HepG2 (cell line): ENCODE results near the gene YWHAB. TPM values are rescaled to one million over a fixed set of nuclear protein-coding genes. Genes with fewer than 3 reads are reported as not detected.

Experiments used
- AFF4 ChIP-seq: sonication (generic); formaldehyde crosslinking; IDR thresholded peaks from 2 replicates; pipeline ENCODE4 v1.4.0; 2020; ENCODE audit warnings: missing genetic modification reagents
- ARID3A ChIP-seq: IDR thresholded peaks from 2 replicates; pipeline ENCODE4 v1.6.1; 2012; ENCODE audit warnings: low read depth, low read length, improper control_type of control experiment
- BRF2 ChIP-seq: sonication (generic); formaldehyde crosslinking; IDR thresholded peaks from 2 replicates; pipeline ENCODE4 v1.8.1; 2022; ENCODE audit warnings: mild to moderate bottlenecking, missing genetic modification reagents
- DPF2 ChIP-seq: sonication (generic); formaldehyde crosslinking; IDR thresholded peaks from 2 replicates; pipeline ENCODE4 v1.4.0; 2020; ENCODE audit warnings: mild to moderate bottlenecking, low read depth, missing genetic modification reagents, borderline replicate concordance
- EED ChIP-seq: sonication (generic); formaldehyde crosslinking; IDR thresholded peaks from 2 replicates; pipeline ENCODE4 v1.5.0; 2020; ENCODE audit warnings: mild to moderate bottlenecking, missing genetic modification reagents
- EZH2 ChIP-seq: conservative IDR thresholded peaks from 2 replicates; pipeline ENCODE4 v1.6.1; 2012; ENCODE audit warnings: mild to moderate bottlenecking, low read depth, low read length, moderate library complexity
- FOXK1 ChIP-seq: sonication (generic); formaldehyde crosslinking; IDR thresholded peaks from 2 replicates; pipeline ENCODE4 v1.4.0; 2020; ENCODE audit warnings: low read depth, missing genetic modification reagents, borderline replicate concordance
- HBP1 ChIP-seq: IDR thresholded peaks from 2 replicates; pipeline ENCODE4 v1.6.1; 2016; ENCODE audit warnings: low read depth, control low read depth
- LRRFIP1 ChIP-seq: sonication (generic); formaldehyde crosslinking; conservative IDR thresholded peaks from 2 replicates; pipeline ENCODE4 v1.4.0; 2020; ENCODE audit warnings: missing genetic modification reagents
- MTF1 ChIP-seq: sonication (generic); formaldehyde crosslinking; IDR thresholded peaks from 2 replicates; pipeline ENCODE4 v1.5.0; 2020; ENCODE audit warnings: missing genetic modification reagents
- RAD21 ChIP-seq: fragments of 450-650 bp; formaldehyde crosslinking; IDR thresholded peaks from 2 replicates; pipeline ENCODE4 v1.5.0; 2020; ENCODE audit warnings: mild to moderate bottlenecking
- RFX1 ChIP-seq: fragments of 450-650 bp; IDR thresholded peaks from 2 replicates; pipeline ENCODE4 v1.6.1; 2017
- ZFP36L1 ChIP-seq: sonication (generic); formaldehyde crosslinking; IDR thresholded peaks from 2 replicates; pipeline ENCODE4 v1.8.0; 2022; ENCODE audit warnings: mild to moderate bottlenecking, missing genetic modification reagents, moderate library complexity
- ZNF770 ChIP-seq: sonication (generic); formaldehyde crosslinking; IDR thresholded peaks from 2 replicates; pipeline ENCODE4 v1.5.0; 2020; ENCODE audit warnings: mild to moderate bottlenecking, missing genetic modification reagents
- ZSCAN12 ChIP-seq: sonication (generic); formaldehyde crosslinking; IDR thresholded peaks from 2 replicates; pipeline ENCODE4 v1.9.0; 2021; ENCODE audit warnings: mild to moderate bottlenecking, missing genetic modification reagents
- polyA plus RNA-seq, 8 experiments: library from polyadenylated mRNA; depleted of rRNA in 3 of 8; stranded (reverse) in 7 of 8; unstranded in 1 of 8; fragments of >200 nt; fragmentation: Illumina TruSeq in 4 of 8; extraction: Trizol in 4 of 8; gene quantifications; 2 replicates each; pipeline versions ENCODE4 v1.2.1 to v1.2.3, GENCODE V29; 2011 to 2016; ENCODE audit warnings: low read depth in 4 of 8, missing spikeins in 1 of 8, mixed read lengths in 1 of 8; ENCODE audit not compliant: insufficient read depth in 1 of 8
- total RNA-seq, 5 experiments: library from RNA; depleted of rRNA; stranded (reverse); fragments of >200 nt; fragmentation: Illumina TruSeq; extraction: Trizol; gene quantifications; 2 replicates each; pipeline ENCODE4 v1.2.3, GENCODE V29; 2016; ENCODE audit warnings: low read depth in 1 of 5

The YWHAB gene
- total and polyA plus RNA-seq, 2 of the 13 experiments (the other 11 are each of a cell fraction or from before 2014, with no cell fraction given): 77.2 to 121 TPM

GRCh38 chr20:44909872-44910689 lies 24.6 kb downstream of the YWHAB start, which contains the start of gene PABPC1L (continued):
- no peak for TF ChIP-seq ARID3A
- TF ChIP-seq ZFP36L1: 0 out of 2 replicates have a peak, but pooled peaks have one; percentile 28
- no peak for TF ChIP-seq RFX1
- peak; percentile 64 for TF ChIP-seq RAD21 (CRISPR knock-in tag)
- peak; percentile 93 for TF ChIP-seq HBP1 (CRISPR knock-in tag)
- no peak for TF ChIP-seq AFF4
- peak; percentile 68; the same call in 1 of the 2 replicates for TF ChIP-seq FOXK1 (CRISPR knock-in tag)
- TF ChIP-seq EZH2: no peak
- TF ChIP-seq DPF2 (CRISPR knock-in tag): no peak; the same call in 1 of the 2 replicates
- TF ChIP-seq ZNF770: no peak; the same call in 1 of the 2 replicates
- no peak for TF ChIP-seq LRRFIP1 (CRISPR knock-in tag)
- no peak for TF ChIP-seq ZSCAN12 (CRISPR knock-in tag)
- 0 out of 2 replicates have a peak, but pooled peaks have one; percentile 56 for TF ChIP-seq BRF2 (CRISPR knock-in tag)
- TF ChIP-seq EED (CRISPR knock-in tag): no peak
- 0 out of 2 replicates have a peak, but pooled peaks have one; percentile 48 for TF ChIP-seq MTF1 (CRISPR knock-in tag)
